ENCODE measurements around the gene MSMO1. TPM values are rescaled to one million over a fixed set of nuclear protein-coding genes. Genes with fewer than 3 reads are reported as not detected.

The MSMO1 gene
- total and polyA plus RNA-seq, 12 donors, result 3.7 to 15.1 (median 9.0) TPM

DNA sequence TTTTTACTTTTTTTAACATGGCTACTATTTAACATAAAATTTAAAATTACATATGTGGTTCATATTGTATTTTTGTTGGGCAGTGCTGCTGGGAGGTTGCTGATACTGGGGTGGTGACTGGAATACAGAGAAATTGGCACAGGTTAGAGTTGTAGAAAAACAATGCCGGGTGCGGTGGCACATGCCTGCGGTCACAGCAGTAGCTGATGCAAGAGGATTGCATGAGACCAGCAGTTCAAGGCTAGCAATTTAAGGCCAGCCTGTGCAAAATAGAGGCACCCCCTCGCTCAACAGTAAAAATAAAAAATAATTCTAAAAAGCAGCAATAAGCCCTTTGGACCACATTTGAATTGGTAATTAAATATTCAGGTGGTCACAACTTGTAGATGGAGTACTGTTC is 39.6 kb downstream of the MSMO1 start:
- intact Hi-C loops (cut with DNase I), result loop anchor here in 1 of 10 donors (10.0 kb wide), 1 partner anchor 98 kb away; no protein-coding TSS in a partner anchor
- no peak for ATAC-seq
- no peaks in the 10 kb centered on the region for H3K4me1 ChIP-seq
- no peaks in the 10 kb centered on the region for H3K36me3 ChIP-seq
- WGBS, 2 donors, result 88% methylated on average over 4 of the region's 4 CpGs
- TF ChIP-seq, protein P1, sequence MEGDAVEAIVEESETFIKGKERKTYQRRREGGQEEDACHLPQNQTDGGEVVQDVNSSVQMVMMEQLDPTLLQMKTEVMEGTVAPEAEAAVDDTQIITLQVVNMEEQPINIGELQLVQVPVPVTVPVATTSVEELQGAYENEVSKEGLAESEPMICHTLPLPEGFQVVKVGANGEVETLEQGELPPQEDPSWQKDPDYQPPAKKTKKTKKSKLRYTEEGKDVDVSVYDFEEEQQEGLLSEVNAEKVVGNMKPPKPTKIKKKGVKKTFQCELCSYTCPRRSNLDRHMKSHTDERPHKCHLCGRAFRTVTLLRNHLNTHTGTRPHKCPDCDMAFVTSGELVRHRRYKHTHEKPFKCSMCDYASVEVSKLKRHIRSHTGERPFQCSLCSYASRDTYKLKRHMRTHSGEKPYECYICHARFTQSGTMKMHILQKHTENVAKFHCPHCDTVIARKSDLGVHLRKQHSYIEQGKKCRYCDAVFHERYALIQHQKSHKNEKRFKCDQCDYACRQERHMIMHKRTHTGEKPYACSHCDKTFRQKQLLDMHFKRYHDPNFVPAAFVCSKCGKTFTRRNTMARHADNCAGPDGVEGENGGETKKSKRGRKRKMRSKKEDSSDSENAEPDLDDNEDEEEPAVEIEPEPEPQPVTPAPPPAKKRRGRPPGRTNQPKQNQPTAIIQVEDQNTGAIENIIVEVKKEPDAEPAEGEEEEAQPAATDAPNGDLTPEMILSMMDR (IDR thresholded peaks at IDR 0.05), result no peak
- no peaks in the 10 kb centered on the region for H3K9me3 ChIP-seq
- H3K27me3 ChIP-seq, result peaks cover 0 to 3% (median 0%) of the 10 kb centered on the region in 7 donors
- H3K27ac ChIP-seq, result no peak overlapping the region
- DNase-seq, result no peak
- H3K4me3 ChIP-seq, result no peak overlapping the region

DNA sequence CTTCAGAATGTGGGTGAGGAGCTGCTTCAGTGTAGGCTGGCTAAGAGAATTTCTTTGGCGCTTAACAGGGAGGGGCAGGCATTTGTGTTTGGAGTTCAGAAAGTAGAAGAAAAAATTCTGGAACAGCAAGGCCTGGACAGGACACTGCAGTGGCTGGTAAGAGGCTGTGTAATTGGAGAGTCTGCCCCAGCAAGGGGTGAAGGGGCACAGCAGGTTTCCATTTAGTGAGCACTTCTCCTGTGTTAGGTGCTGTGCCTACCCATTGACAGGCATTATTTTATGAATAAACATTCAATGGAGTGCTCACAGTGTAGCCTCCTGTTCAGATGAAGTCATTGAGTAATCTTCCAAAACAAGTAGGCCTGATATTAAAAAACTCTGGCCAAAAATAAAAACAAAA is 40.6 kb downstream of the MSMO1 start:
- no peak for ATAC-seq
- Histone ChIP-seq H3K27me3 (no peaks in the 10 kb centered on the region), H3K4me3 (no peak overlapping the region), H3K27ac (no peak overlapping the region), H3K4me1 (no peaks in the 10 kb centered on the region), H3K9me3 (no peaks in the 10 kb centered on the region), H3K36me3 (no peaks in the 10 kb centered on the region)
- intact Hi-C loops (cut with DNase I), result loop anchor here in 1 of 10 donors (10.0 kb wide), 1 partner anchor 97 kb away; no protein-coding TSS in a partner anchor
- no peak for DNase-seq
- TF ChIP-seq, protein P1 (IDR thresholded peaks at IDR 0.05), result no peak
- 79 to 87% methylated on average over 1 of the region's 1 CpG for WGBS, 2 donors

DNA sequence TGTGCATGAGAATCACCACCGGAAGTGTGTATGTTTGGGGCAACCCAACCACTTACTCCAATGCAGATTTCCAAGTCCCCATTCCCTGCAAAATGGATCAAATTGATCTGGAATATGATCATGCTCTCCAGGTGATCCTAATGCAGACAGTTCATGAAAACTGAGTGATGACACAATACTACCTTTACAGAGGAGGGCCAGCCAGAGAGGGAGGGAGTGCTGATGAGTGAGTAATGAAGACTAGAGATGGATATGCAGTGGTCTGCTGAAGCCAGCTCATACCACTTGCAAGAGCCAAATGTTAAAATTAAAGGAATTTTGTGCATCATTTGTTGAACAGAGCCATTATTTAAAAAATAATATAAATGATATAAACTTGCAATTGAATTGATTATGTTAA is 41.1 kb downstream of the MSMO1 start:
- 86 to 93% methylated on average over 1 of the region's 1 CpG for WGBS, 2 donors
- Histone ChIP-seq H3K36me3 (no peaks in the 10 kb centered on the region), H3K4me3 (no peak overlapping the region), H3K27ac (no peak overlapping the region), H3K27me3 (no peaks in the 10 kb centered on the region), H3K9me3 (peaks cover 0 to under 1% (median 0%) of the 10 kb centered on the region in 11 donors), H3K4me1 (no peaks in the 10 kb centered on the region)
- TF ChIP-seq, protein P1 (IDR thresholded peaks at IDR 0.05), result no peak
- ATAC-seq (no peak), DNase-seq (no peak)
- intact Hi-C loops (cut with DNase I), result loop anchor here in 1 of 10 donors (10.0 kb wide), 1 partner anchor 96 kb away; no protein-coding TSS in a partner anchor

DNA sequence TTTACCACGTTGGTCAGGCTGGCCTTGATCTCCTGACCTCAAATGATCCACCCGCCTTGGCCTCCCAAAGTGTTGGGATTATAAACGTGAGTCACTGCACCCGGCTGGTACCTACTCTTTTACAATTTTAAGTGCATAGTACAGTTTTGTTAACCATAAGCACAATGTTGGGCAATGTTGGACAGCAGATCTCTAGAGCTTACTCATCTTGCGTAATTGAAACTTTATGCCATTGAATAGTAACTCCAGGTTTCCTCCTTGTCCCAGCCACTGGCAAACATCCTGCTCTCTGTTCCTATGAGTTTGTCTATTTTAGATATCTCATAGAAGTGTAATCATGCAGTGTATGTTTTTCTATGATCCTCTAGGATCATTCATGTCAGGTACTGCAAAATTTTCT is 42.1 kb downstream of the MSMO1 start:
- Histone ChIP-seq H3K27me3 (no peaks in the 10 kb centered on the region), H3K4me1 (no peaks in the 10 kb centered on the region), H3K9me3 (peaks cover 0 to 10% (median 0%) of the 10 kb centered on the region in 11 donors), H3K36me3 (no peaks in the 10 kb centered on the region), H3K4me3 (no peak overlapping the region), H3K27ac (no peak overlapping the region)
- intact Hi-C loops (cut with DNase I), result loop anchor here in 1 of 10 donors (10.0 kb wide), 1 partner anchor 95 kb away; no protein-coding TSS in a partner anchor
- TF ChIP-seq, protein P1 (IDR thresholded peaks at IDR 0.05), result no peak
- WGBS, 2 donors, result 68 to 86% methylated on average over 5 of the region's 5 CpGs
- DNase-seq (no peak), ATAC-seq (no peak)
